CD14-positive monocyte (primary cell): ENCODE measurements around the gene RASAL3. TPM values are rescaled to one million over a fixed set of nuclear protein-coding genes. Genes with fewer than 3 reads are reported as not detected.

Experiments
- DNase-seq, 3 donors: peaks; one replicate each; pipeline ENCODE4 v3.0.0-alpha.2; 2011 to 2022
- H2AFZ ChIP-seq: 2 replicates; pipeline ENCODE4 v1.6.0; 2012; ENCODE audit warnings: mild to moderate bottlenecking, low read depth, low read length, inconsistent platforms; ENCODE audit not compliant: insufficient read depth, poor library complexity, severe bottlenecking
- H3K27ac ChIP-seq, 2 donors: 1 replicate in 1 of 2; 2 replicates in 1 of 2; pipeline ENCODE4 v1.5.1; 2012 to 2013; ENCODE audit warnings: low read length in 2 of 2, control low read depth in 1 of 2, inconsistent platforms in 1 of 2, low read depth in 1 of 2, mild to moderate bottlenecking in 1 of 2
- H3K27me3 ChIP-seq, 2 donors: one replicate each; pipeline versions ENCODE4 v1.6.0 to v1.6.1; 2011 to 2013; ENCODE audit warnings: low read length in 2 of 2; ENCODE audit not compliant: control insufficient read depth in 2 of 2, insufficient read depth in 2 of 2
- H3K36me3 ChIP-seq, 2 donors: replicated peaks in 1 of 2; 1 replicate in 1 of 2; 2 replicates in 1 of 2; pipeline versions ENCODE4 v1.5.1 to v1.6.1; 2012 to 2013; ENCODE audit warnings: low read length in 2 of 2, control low read depth in 1 of 2, inconsistent platforms in 1 of 2, mild to moderate bottlenecking in 1 of 2; ENCODE audit not compliant: insufficient read depth in 2 of 2, control insufficient read depth in 1 of 2
- H3K4me1 ChIP-seq, 2 donors: 1 replicate in 1 of 2; 2 replicates in 1 of 2; pipeline versions ENCODE4 v1.5.1 to v1.6.1; 2012 to 2013; ENCODE audit warnings: low read length in 2 of 2, control low read depth in 1 of 2, inconsistent platforms in 1 of 2, mild to moderate bottlenecking in 1 of 2, moderate library complexity in 1 of 2; ENCODE audit not compliant: insufficient read depth in 2 of 2, control insufficient read depth in 1 of 2
- H3K4me2 ChIP-seq: replicated peaks from 2 replicates; pipeline ENCODE3; 2012; ENCODE audit warnings: low read length, moderate library complexity, mild to moderate bottlenecking; ENCODE audit not compliant: poor library complexity, severe bottlenecking; ENCODE audit errors: extremely low read depth
- H3K4me3 ChIP-seq, 3 experiments: fragments of 200-600 bp in 1 of 3; sonication (generic) in 1 of 3; replicated peaks in 1 of 3; 1 replicate in 2 of 3; 2 replicates in 1 of 3; pipeline ENCODE4 v1.5.1; 2011 to 2013; ENCODE audit warnings: low read length in 3 of 3, mild to moderate bottlenecking in 3 of 3, control low read depth in 2 of 3, low read depth in 2 of 3, inconsistent platforms in 1 of 3, moderate library complexity in 1 of 3
- H3K79me2 ChIP-seq: 2 replicates; pipeline ENCODE4 v1.6.0; 2012; ENCODE audit warnings: mild to moderate bottlenecking, control low read depth, inconsistent platforms, low read length, moderate library complexity; ENCODE audit not compliant: insufficient read depth
- H3K9ac ChIP-seq: 2 replicates; pipeline ENCODE4 v1.6.0; 2017; ENCODE audit warnings: low read length, mild to moderate bottlenecking; ENCODE audit not compliant: insufficient read depth, poor library complexity, severe bottlenecking
- H3K9me3 ChIP-seq, 2 donors: replicated peaks in 1 of 2; 1 replicate in 1 of 2; 2 replicates in 1 of 2; pipeline versions ENCODE4 v1.5.1 to v1.6.1; 2012 to 2013; ENCODE audit warnings: low read length in 2 of 2, control low read depth in 1 of 2; ENCODE audit not compliant: control insufficient read depth in 1 of 2, insufficient read depth in 1 of 2
- H4K20me1 ChIP-seq: 2 replicates; pipeline ENCODE4 v1.6.0; 2012; ENCODE audit warnings: mild to moderate bottlenecking, low read length, control low read depth, moderate library complexity; ENCODE audit not compliant: insufficient read depth
- H3K27ac Mint-ChIP-seq, 7 donors: one replicate each; pipeline ENCODE4 v1.8.0; 2020; ENCODE audit warnings: mild to moderate bottlenecking in 7 of 7, mixed read lengths in 7 of 7, moderate library complexity in 6 of 7, inconsistent platforms in 2 of 7
- H3K27me3 Mint-ChIP-seq, 3 donors: one replicate each; pipeline ENCODE4 v1.8.0; 2021 to 2022; ENCODE audit warnings: low read depth in 3 of 3, mild to moderate bottlenecking in 3 of 3, mixed read lengths in 3 of 3, moderate library complexity in 3 of 3, inconsistent platforms in 1 of 3
- H3K36me3 Mint-ChIP-seq, 2 donors: one replicate each; pipeline ENCODE4 v1.8.0; 2020; ENCODE audit warnings: mixed read lengths in 2 of 2, inconsistent platforms in 1 of 2, mild to moderate bottlenecking in 1 of 2
- H3K4me1 Mint-ChIP-seq: one replicate; pipeline ENCODE4 v1.8.0; 2020; ENCODE audit warnings: mild to moderate bottlenecking, mixed read lengths
- H3K4me3 Mint-ChIP-seq, 2 donors: one replicate each; pipeline ENCODE4 v1.8.0; 2020; ENCODE audit warnings: mild to moderate bottlenecking in 2 of 2, mixed read lengths in 2 of 2, moderate library complexity in 1 of 2
- H3K9me3 Mint-ChIP-seq, 7 donors: one replicate each; pipeline ENCODE4 v1.8.0; 2020 to 2022; ENCODE audit warnings: mixed read lengths in 7 of 7, mild to moderate bottlenecking in 6 of 7, moderate library complexity in 6 of 7, inconsistent platforms in 2 of 7
- WGBS: methylation state at CpG from one replicate; pipeline ENCODE4 v1.1.5; 2013; ENCODE audit warnings: missing lambda C conversion rate; ENCODE audit not compliant: insufficient coverage; 5-methylcytosine and 5-hydroxymethylcytosine counted together
- intact Hi-C, 2 donors: fragments of 100-400 bp; cut with micrococcal nuclease; formaldehyde crosslinking; loops; one replicate each; pipeline versions ENCODE4 v1.15.0 to v1.15.1; 2023
- polyA plus RNA-seq, 3 donors: library from polyadenylated mRNA; depleted of rRNA in 1 of 3; unstranded in 2 of 3; stranded (reverse) in 1 of 3; fragments of 300-500 nt in 2 of 3; fragments of >200 nt in 1 of 3; fragmentation: Illumina TruSeq in 2 of 3; gene quantifications; 1 replicate in 2 of 3; 2 replicates in 1 of 3; pipeline ENCODE4 v1.2.3, GENCODE V29; 2012 to 2021
- TF ChIP-seq, protein P1 (sequence below): fragments of 200-600 bp; IDR thresholded peaks from one replicate; pipeline ENCODE4 v1.8.0; 2022; ENCODE audit warnings: antibody characterized with exemption, mild to moderate bottlenecking

Gene RASAL3
- polyA plus RNA-seq, 3 donors, result 4.5 to 45.4 (median 13.6) TPM

DNA sequence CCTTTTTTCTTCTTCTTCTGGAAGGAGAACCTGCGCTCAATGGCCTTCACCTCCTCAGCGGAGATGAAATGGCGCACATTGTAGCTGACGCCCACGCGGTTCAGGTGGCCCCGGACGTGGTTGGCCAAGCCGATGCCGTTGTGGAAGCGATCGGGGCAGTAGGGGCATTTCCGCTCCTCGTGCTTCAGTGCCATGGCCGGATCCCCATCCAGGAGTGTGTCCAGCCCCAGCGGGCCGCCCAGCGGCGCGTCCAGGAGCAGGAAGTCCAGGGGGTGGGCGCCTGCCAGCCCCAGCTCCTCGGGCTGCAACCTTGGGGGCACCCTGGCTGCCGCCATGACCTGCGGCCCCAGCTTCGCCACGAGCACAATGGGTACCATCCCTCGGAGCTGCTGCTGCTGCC is 25.8 kb downstream of the RASAL3 start:
- peaks cover 0 to 7% (median 3%) of the 10 kb centered on the region in 3 donors for H3K27me3 Mint-ChIP-seq
- no peak overlapping the region for H3K4me2 ChIP-seq
- no peaks in the 10 kb centered on the region for H4K20me1 ChIP-seq
- H3K36me3 Mint-ChIP-seq, result no peaks in the 10 kb centered on the region
- no peak overlapping the region for H3K4me3 Mint-ChIP-seq
- no peaks in the 10 kb centered on the region for H3K9me3 ChIP-seq
- no peaks in the 10 kb centered on the region for H3K36me3 ChIP-seq
- no peak overlapping the region for H3K9ac ChIP-seq
- no peak overlapping the region for H3K27ac Mint-ChIP-seq
- peaks cover under 1 to 1% of the 10 kb centered on the region in 2 donors for H3K4me1 ChIP-seq
- 97% methylated on average over 27 of the region's 27 CpGs for WGBS
- no peaks in the 10 kb centered on the region for H3K9me3 Mint-ChIP-seq
- no peak overlapping the region for H3K4me3 ChIP-seq
- TF ChIP-seq, protein P1, sequence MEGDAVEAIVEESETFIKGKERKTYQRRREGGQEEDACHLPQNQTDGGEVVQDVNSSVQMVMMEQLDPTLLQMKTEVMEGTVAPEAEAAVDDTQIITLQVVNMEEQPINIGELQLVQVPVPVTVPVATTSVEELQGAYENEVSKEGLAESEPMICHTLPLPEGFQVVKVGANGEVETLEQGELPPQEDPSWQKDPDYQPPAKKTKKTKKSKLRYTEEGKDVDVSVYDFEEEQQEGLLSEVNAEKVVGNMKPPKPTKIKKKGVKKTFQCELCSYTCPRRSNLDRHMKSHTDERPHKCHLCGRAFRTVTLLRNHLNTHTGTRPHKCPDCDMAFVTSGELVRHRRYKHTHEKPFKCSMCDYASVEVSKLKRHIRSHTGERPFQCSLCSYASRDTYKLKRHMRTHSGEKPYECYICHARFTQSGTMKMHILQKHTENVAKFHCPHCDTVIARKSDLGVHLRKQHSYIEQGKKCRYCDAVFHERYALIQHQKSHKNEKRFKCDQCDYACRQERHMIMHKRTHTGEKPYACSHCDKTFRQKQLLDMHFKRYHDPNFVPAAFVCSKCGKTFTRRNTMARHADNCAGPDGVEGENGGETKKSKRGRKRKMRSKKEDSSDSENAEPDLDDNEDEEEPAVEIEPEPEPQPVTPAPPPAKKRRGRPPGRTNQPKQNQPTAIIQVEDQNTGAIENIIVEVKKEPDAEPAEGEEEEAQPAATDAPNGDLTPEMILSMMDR, result no peak
- no peak overlapping the region for H2AFZ ChIP-seq
- no peaks in the 10 kb centered on the region for H3K4me1 Mint-ChIP-seq
- H3K79me2 ChIP-seq, result no peaks in the 10 kb centered on the region
- no peaks in the 10 kb centered on the region for H3K27me3 ChIP-seq
- DNase-seq, result no peak
- H3K27ac ChIP-seq, result no peak overlapping the region
- intact Hi-C loops, result no loop called here

DNA sequence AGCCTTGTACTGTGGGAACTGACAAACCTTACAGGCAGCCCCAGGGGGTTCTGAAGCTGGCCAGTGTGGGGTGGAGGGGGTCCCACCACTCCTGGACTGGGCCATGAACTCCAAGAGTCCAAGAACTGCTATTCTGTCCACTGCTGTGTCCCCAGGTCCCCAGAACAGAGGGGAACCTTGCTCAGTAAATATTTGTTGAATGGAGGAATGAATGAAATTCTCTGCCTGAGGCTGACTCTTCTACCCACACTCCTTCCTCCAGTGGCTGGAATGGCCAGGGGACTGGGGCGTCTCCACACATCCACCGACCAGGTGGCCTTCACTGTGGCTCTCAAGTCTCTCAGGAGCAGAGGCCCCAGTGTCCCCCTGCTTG is 26.2 kb downstream of the RASAL3 start:
- H3K4me2 ChIP-seq, result no peak overlapping the region
- H3K27ac ChIP-seq, result no peak overlapping the region
- no peaks in the 10 kb centered on the region for H3K9me3 ChIP-seq
- TF ChIP-seq, protein P1, result no peak
- H3K9ac ChIP-seq, result no peak overlapping the region
- H3K79me2 ChIP-seq, result no peaks in the 10 kb centered on the region
- 100% methylated on average over 1 of the region's 2 CpGs for WGBS
- peaks cover 5 to 6% of the 10 kb centered on the region in 2 donors for H3K4me1 ChIP-seq
- intact Hi-C loops, result no loop called here
- Mint-ChIP-seq H3K27me3 (peaks cover 0 to 9% (median 3%) of the 10 kb centered on the region in 3 donors), H3K4me3 (no peak overlapping the region), H3K36me3 (no peaks in the 10 kb centered on the region), H3K4me1 (peaks cover 5% of the 10 kb centered on the region), H3K27ac (no peak overlapping the region), H3K9me3 (no peaks in the 10 kb centered on the region)
- H2AFZ ChIP-seq, result no peak overlapping the region
- H3K36me3 ChIP-seq, result no peaks in the 10 kb centered on the region
- no peak overlapping the region for H3K4me3 ChIP-seq
- H3K27me3 ChIP-seq, result no peaks in the 10 kb centered on the region
- no peak for DNase-seq
- H4K20me1 ChIP-seq, result no peaks in the 10 kb centered on the region
